HG02884 (cell line): Measurements from ENCODE around the gene AKAP11.

Experiments used
- ATAC-seq: cut with Tn5 transposase; IDR thresholded peaks from one replicate; pipeline ENCODE4 v1.9.1; 2021; ENCODE audit warnings: mild to moderate bottlenecking, moderate library complexity; ENCODE audit not compliant: unreplicated experiment

AKAP11 gene

GRCh38 chr13:42271337-42272114 is 426 bp upstream of the AKAP11 start:
- peak; percentile 81 for ATAC-seq

GRCh38 chr13:42272804-42273175 is 838 bp downstream of the AKAP11 start:
- ATAC-seq: no peak

DNA sequence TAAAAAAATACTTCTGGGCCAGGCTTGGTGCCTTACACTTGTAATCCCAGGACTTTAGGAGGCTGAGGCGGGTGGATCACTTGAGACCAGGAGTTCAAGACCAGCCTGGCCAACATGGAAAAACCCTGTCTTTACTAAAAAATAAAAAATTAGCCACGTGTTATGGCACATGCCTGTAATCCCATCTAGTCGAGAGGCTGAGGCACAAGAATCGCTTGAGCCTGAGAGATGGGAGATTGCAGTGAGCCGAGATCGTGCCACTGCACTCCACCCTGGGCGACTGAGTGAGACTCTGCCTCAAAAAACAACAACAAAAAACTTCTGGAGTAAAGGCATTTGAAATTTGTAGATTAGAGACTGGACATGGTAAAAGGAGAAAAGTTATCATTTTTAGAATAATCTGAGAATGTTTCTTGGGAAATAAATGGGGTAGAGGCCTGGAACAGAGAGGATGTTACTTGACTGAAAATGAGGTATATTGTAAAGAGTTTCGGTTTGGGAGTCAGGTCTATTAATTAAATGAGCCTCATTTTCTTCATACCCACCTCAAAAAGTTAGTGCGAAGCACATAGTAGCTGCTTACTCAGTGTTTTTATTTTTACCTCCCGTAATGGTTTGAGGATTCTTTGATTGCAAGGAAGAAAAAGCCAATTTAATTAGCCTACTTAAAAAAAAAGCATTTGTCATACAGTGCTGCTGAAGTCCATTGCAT is 2.6 kb downstream of the AKAP11 start:
- no peak for ATAC-seq

DNA sequence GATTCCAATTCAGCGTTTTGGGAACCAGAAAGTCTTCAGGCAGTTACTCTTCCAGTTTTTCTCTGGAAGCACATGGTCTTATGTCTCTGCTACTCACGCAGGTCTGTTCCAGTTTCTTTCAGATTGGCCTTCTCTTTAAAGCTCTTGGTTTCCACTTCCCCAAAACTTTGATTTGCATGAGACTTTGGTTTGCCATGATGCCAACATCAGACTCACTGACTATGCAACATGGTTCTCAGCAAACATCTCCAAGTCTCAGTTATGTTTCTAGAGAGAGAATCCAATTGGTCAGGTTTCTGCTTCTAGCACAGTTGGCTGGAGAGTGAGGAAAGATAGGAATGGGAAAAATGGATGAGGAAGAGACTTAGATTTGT is 3.1 kb downstream of the AKAP11 start:
- peak; percentile 38 for ATAC-seq

- no peak for ATAC-seq
Observed at GRCh38 chr13:42275506-42275905, 3.6 kb downstream of the AKAP11 start.

DNA sequence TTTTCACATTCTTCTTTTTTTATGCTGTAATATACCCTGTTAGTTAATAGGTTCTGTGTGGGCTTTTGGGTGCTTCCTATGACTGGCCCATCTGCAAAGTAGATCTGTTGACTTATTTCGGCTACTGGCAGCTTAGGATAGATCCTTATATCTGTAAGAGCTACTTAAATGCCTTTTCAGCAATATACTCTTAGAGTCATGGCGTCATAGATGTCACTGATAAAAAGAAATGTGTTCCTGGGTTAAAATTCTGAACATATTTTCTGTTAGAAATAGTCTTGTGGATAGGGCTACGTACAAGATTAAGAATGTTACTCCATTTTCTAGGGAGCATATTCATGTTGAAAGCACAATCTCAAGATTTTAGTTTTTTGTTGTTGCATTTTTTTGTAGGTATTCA is 4.7 kb downstream of the AKAP11 start:
- no peak for ATAC-seq

DNA sequence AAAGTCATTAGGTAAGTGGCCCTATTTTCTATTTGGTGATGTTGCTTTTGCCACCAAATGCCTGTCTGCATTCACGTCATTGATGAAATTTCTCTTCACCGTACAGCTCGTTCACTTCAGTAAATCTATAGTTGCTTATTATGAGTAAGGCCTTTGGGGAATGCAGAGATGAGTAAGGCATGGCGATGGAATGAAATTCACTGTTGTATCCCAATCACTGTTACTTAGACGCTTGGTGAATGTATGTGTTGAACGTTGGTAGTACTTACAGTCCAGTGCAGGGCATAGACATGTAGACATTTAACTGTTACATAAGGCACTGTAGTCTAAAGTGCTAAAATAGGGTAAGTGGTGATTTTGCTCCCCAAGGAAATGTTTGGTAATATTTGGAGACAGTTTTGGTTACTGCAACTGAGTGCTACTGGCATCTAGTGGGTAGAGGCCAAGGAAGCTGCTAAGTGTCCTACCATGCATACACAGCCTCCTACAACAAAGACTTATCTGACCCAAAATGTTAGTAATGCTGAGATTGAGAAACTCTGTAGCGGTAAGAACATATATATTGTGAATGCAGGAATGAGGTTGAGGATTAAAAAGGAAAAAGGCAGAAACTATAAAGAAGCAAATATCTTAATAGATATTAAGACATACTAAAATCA is 5.8 kb downstream of the AKAP11 start:
- ATAC-seq: no peak

DNA sequence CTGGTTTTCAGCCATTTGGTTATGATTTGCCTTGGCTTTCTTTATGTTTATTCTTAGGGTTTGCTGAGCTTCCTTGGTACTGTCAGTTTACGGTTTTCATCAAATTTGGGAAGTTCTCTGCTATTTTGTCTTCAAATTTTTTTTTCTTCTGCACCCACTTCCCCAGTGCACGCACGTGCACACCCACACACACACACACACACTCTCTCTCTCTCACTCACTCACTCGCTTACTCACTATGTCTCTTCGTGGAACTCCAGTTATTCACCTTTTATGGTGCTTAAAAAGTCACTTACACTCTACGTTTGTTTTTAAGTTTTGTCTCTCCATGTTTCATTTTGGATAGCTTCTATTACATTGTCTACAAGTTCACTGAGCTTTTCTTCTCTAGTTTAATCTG is 7.1 kb downstream of the AKAP11 start:
- ATAC-seq: no peak

DNA sequence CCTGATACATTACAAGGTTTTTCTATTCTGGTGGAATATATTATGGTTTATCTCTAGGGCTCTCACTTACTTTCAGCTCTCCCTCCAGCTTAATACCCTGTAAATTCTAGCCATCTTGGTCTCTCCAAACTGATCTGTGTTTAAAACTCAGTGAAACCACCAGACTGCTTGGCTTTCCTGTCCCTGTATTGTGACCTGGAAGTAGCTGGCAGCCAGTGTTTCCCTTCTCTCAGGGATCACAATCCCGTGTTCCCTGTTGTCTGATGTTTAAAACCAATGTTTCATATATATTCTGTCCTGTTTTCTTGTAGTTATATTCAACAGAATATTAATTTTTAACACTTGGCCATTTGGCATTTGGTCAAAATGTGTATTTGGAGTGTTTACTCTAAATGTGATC is 8.0 kb downstream of the AKAP11 start:
- no peak for ATAC-seq

DNA sequence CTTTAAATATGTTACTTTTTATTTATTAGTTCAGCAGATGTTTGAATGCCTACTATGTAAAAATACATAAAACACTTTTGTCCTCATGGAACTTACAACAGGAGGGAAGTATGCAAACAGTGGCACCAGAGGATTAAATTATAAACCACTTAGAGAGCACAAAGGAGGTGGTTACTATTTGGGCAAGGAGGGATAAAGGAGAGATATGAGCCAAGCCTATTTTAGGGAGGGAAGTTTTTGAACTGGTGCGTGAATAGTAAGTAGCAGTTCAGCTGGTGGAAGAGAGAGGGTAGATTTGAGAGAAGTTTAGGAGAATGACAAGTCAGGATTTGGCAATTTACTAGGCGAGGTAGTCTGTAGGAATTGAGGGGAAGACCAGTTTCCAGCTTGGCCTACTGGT is 8.6 kb downstream of the AKAP11 start:
- ATAC-seq: no peak

GRCh38 chr13:42283574-42283973 is 11.6 kb downstream of the AKAP11 start:
- ATAC-seq: no peak

- ATAC-seq: no peak
Observed at GRCh38 chr13:42284068-42284467, 12.1 kb downstream of the AKAP11 start.

DNA sequence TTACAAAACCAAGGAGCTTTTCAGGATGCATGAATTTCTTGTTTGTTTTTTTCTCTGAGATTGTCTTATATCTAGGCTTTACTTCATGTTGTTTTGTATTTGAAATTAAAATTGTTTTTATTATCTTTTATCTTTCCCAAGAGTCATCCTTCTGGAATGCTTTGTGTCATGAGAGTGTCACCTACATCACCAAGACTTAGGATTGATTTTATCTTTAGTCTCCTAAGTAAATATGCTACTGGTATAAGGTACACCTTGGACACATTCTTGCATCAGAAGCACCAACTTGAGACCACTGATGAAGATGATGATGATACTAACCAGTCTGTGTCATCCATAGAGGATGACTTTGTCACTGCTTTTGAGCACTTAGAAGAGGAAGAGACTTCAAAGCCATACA is 26.4 kb downstream of the AKAP11 start:
- ATAC-seq: no peak

- ATAC-seq: no peak
Observed at GRCh38 chr13:42305503-42305902, 33.6 kb downstream of the AKAP11 start.

GRCh38 chr13:42307461-42307860 is 35.5 kb downstream of the AKAP11 start:
- ATAC-seq: no peak

DNA sequence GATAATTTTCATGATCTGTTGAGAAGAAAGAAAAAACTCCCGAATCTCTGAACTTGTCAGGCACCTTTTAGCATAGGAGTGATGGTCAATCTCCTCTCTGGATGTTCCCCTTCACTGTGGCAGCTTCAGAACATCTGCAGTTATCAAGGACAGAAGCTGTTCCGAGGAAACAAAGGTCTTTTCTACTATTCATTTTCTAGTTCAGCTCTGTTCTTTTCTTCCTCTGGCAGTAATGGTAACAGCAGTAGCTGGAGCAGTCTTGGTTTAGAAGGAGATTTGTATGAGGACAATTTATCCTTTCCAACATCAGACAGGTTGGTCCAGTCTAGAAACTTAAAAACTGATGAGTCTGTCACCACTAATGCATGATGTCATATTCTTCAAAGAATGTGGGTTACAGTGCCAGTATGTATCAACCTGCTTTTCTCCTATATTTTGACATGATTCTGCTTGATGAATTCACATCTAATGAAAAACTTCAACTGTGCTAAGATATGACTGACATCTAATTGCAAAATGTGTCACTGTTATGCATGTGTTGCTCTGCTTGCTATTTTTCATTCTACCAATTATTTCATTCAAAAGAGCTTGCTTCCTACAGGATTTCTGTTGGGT is 41.0 kb downstream of the AKAP11 start:
- ATAC-seq: no peak

- ATAC-seq: no peak
Observed at GRCh38 chr13:42318570-42318969, 46.6 kb downstream of the AKAP11 start.

DNA sequence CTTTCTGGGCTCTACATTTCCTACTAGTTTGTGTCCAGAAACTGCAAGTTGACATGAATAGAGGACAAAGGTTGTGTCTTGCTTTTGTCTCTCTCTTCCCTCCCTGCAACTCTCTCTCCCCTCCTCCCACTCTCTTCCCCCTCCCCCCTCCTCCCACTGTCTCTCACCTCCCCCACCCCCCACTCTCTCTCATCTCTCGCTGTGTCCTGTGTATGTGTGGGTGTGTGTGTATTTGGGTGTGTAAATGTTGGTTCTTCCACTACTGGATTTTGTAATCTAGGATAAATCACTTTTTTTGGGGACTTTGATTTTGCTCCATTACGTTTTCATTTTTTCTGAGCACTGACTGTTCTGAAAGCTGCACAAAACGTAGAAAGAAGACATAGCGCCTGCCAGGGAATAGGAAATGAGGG is 48.4 kb downstream of the AKAP11 start:
- ATAC-seq: no peak

DNA sequence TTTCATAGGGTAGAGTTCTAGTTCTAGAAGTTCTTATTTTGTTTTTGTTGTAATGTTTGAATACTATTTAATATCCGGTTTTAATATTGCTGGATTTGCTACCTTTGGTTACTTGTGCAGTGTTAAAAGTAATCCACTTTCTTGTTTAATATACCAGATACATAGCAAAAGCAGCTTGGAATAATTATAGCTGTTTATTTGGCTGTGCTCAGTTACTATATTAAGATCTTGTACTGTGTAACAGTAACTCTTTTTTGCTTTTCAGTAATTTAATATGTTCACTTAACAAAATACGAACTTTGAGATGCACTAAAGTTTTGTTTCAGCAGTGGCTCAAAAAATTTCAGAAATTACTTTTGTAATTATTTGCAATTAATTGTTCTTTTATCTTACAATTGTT is 50.9 kb downstream of the AKAP11 start:
- ATAC-seq: no peak

GRCh38 chr13:42324704-42325103 is 52.8 kb downstream of the AKAP11 start:
- no peak for ATAC-seq

DNA sequence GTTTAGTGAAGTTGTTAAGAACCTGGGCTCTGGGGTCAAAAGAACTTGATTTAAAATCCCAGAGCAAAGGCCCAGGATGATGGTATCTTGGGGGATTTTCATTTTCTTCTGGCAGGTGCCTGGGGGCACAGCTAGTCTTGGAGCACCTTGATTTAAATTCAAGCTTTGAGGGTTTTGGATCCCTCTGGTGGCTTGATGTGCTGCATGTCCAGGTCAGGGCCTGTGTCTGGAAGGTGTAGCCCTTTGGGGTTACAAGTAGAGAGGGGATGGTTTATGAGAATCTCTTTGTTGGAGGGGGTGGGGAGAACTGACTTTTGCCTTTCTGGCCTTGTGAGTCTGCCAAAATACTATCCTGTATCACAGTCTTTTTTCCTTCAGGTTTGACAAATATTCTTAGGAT is 55.8 kb downstream of the AKAP11 start:
- ATAC-seq: no peak

DNA sequence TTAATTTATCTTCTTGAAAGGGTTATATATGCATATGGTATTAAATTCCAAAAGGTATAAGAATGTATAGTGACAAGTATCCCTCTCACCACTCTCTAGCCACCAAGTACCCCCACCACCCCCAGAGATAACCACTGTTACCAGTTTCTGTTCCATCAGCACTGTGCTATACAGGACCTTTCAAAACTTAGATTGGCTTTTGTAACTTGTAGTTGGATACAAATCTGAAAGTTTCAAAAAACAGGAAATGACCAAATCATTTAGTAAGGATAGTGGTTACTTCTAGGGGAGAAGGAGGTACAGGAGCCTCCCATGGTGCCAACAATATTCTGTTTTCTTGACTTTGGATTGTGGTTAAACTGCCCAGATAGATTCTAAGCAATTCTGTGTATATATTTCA is 56.7 kb downstream of the AKAP11 start:
- ATAC-seq: no peak
